ENCODE measurements around the gene KRT78.
"Not testable (repeated sequence)": the region's sequence is repeated elsewhere in the genome, so short reads cannot be mapped to it uniquely, and the experiment has no call there.

KRT78 gene

DNA sequence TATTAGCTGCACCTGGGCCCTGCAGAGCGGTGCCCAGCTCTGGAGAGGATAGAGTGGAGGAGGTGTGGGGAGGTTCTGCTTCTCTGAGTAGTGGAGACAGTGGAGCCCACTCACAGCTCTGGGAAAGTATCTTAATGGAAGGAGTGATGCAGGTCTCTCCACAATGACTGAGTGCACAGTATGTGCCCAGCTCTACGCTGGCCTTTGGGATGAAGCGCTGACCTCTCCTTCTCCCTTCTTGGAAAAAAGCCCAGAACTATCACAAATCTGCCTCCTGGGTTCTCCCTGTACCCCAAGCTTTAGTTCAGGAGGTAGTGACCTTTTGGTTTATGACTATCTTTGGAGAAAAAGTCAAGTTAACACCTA is 52.4 kb downstream of the KRT78 start:
- ATAC-seq (no peak), DNase-seq (no peak)

DNA sequence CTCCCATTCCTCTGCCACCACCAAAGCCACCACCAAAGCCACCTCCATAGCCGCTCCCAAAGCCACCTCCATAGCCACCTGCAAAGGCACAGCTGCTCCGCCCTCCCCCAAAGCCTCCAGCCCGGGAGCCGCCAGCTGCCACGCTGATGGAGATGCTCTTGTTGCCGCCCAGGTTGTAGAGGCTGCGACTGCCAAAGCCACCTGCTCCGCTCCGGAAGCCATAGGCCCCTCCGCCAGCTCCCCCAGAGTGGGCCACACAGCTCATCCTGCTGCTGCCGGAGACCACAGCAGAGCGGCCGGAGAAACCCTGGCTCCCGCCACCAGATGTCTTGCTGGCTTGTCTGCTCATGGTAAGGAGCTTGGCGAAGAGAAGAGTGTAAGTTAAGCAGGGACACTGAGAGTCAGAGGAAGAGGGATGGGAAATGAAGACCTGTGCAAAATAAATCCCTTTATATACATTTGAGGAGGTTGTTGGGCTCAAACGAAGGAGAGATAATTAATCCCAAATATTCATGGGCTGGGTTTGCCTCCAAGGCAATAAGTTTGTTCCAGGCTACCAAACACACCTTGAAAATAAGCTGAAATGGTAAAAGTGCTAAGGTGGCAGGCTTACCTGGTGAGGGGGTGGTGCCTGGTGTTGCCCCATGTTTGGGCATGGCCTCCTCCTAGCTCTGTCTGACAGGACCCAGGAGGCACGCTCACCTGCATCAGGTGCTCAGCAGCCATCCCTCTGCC is 52.9 kb downstream of the KRT78 start, which contains the start of gene KRT3:
Gene KRT3, minus strand, starts transcription at position 424 of the 735 bp plus-strand sequence. Its CDS starts 75 bp downstream, at position 349.
- no peak for DNase-seq
- ATAC-seq = no peak

DNA sequence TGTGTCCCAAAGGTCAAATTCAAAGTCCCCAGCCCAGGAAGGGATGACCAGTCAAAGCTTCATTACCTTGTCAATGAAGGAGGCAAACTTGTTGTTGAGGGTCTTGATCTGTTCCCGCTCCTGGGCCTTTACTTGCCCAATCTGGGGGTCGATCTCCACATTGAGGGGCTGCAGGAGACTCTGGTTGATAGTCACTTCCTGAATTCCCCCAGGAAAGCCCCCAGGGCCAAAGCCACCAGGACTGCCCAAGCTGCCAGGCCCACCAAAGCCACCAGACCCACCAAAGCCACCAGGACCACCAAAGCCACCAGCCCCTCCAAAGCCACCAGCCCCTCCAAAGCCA is 53.5 kb downstream of the KRT78 start:
- ATAC-seq, DNase-seq: not testable (repeated sequence)

DNA sequence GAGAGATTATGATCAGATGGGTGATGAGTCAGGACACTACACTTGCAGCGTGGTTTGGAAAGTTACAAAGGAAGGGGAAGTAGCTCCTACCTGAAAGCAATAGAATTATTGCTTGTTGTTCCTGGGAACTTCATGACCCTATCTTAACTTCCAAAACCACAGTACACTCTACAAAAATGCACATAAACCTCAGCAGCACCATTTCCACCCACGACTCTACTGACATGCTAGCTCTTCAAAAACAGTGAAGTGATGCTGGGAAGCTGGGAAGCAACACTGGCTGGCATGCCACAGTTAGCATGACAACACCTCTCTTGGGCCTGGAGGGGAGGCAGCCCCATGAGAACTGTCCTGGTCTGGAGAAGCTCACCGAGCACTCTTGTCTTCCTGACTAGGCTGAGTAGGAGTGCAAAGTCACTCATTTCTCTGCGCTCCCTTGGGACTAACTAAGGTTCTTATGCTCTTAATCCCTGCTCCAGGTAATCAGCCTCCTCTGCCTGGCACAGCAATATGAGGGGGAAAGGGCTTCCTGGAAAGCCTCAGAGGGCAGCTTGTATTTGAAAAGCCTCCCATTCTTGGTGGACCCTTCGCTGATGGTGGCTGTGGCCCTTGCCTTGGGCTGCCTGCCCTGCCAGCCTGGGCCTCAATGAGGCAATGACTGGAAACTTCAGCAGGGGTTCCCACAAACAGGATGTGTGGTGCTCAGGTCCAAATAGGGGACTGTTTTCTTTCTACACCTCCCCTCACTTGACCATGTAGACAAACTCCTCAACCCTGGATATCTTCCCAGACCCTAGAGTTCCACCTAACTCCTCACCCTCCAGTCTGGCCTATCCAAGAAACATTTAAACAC is 54.1 kb downstream of the KRT78 start:
- ATAC-seq (peak; percentile 25), DNase-seq (no peak)

DNA sequence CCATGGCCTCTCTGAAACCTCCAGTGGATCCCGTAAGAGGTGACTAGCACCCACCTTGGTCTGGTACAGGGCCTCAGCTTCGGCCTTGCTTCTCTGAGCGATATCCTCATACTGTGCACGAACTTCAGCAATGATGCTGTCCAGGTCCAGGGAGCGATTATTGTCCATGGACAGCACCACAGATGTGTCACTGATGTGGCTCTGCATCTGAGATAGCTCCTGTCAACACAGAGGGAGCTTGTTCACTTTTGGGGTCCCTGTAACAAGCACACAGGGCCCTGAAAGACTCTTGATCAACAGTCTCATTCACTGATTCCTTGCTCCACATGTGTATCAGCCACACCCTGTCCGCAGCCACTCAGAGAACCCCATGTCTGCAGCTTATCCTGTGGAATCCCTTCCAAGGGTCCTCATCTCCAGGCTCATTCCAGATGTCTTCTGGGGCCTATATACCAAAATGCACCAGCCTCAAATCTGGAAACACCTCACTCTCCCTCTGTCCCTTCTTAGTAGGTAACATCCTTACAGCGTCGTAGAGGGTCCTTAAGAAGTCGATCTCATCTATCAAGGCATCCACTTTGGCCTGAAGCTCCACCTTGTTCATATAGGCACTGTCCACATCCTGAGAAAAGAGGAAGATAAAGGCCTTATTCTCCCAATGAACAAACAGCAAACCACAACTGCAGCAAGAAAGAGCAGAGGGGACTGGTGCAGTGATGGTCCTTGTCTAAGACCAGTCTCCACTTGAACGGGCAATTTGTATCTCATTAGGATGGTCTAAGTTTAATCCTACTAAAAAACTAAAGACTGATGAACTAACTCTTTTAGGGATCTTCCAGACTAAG is 56.4 kb downstream of the KRT78 start:
- no peak for ATAC-seq
- no peak for DNase-seq

DNA sequence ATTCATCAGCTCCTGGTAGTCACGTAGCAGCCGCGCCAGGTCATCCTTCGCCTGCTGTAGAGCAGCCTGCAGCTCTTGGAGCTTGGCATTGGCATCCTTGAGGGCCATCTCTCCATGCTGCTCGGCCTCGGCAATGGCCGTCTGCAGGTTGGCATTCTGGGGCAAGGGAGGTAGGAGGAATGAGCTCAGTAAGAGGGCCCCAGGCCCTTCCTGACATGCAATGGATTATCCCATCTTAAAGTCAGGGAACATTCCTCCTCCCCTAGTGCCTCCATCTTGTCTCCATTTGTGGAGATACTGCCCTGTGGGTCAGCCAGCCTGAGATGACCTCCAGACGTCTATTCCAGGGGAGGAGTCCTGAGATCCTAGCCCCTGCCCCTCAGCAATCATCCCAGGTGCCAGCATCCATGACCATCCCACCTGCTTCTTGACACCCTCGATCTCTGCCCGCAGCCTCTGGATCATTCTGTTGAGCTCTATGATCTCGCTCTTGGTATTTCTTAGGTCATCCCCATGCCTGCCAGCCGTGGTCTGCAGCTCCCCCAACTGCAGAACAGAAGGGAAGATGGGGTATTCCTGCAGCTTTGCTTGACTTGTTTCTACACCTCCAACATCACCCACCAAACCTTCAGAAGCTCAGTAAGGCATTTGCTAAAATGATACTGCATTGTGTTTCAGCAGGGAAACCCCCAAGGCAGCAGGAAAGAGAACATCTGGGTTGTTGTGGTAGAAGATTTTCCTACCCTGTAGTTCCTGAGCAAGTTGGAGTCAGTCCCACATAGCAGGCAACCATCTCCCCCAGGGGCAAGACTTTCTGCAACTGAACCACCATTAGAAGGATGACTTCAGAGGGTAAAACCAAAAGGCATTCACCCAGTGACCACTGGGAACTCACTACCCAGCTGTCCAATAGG is 57.3 kb downstream of the KRT78 start:
- peak; percentile 53 for ATAC-seq
- no peak for DNase-seq

DNA sequence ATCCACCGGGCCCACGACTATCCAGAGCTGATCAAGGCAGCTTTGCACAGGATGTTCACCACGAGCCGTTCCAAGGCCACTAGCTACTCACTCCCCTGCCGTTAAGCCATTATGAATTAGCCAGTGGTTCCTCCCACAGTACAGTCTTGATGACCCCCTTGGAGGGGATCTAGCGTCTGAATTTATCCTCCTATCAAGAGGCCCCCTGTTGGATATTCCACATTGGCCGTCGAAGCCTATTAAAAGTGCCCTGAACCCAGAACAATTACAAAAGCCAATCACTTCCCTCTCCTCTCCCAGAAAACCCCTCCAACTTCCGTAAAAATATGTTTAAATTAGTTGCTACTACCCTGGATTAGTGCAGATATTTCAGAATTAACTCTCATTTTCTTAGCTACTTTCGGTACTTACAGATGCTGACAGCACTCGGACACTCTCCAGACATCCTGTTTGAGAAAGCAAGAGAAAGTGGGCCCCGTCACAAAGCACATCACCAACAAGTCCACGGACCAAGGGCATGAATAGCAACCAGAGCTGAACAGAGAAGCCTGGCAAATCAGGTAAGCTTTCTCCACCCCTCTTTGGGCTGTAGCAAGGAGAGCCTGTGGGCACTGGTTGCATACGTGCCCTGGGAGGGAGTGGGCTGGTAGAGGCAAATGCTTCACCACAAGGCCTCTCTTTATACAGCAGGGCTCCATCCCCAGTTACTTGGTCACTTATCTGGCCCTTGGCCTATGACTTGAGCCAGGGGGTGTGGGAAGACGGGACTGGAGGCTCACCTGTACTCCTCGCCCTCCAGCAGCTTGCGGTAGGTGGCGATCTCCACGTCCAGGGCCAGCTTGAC is 58.1 kb downstream of the KRT78 start:
- ATAC-seq = no peak
- DNase-seq = no peak

DNA sequence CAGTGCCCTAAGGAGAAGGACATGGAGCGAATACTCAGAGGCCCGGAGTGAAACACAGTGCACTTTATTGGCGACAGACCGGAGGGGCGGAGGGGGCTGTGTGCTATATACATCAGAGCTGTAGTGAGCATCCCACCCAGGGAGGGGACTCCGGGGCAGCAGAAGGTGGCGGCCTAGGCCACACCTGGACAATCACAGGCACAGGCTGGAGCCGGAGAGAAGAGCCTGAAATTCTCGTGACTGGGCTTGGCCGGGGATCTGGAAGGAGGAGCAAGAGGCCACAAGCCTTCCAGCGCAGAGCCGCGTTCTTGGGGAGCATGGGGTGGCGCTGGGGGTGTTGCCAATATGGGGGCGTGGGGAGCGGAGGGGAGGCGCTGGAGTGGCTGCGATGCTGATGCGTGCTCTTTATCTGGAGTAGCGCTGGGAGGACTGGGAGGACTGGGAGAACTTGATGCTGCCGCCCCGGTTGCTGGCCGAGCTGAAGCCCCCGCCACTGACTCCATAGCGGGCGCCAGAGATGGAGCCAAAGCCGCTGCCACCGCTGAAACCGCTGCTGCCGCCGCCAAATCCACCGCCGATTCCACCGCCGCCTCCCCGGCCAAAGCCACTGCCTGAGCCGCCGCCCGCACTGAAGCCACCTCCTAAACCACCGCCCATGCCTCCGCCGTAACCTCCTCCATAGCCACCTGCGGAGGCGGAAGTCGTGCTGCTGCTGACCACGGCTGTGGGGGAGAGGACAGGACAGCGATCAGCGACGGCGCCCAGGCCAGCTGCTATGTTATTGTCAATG is 59.0 kb downstream of the KRT78 start:
- DNase-seq (peak; percentile 16), ATAC-seq (no peak)

DNA sequence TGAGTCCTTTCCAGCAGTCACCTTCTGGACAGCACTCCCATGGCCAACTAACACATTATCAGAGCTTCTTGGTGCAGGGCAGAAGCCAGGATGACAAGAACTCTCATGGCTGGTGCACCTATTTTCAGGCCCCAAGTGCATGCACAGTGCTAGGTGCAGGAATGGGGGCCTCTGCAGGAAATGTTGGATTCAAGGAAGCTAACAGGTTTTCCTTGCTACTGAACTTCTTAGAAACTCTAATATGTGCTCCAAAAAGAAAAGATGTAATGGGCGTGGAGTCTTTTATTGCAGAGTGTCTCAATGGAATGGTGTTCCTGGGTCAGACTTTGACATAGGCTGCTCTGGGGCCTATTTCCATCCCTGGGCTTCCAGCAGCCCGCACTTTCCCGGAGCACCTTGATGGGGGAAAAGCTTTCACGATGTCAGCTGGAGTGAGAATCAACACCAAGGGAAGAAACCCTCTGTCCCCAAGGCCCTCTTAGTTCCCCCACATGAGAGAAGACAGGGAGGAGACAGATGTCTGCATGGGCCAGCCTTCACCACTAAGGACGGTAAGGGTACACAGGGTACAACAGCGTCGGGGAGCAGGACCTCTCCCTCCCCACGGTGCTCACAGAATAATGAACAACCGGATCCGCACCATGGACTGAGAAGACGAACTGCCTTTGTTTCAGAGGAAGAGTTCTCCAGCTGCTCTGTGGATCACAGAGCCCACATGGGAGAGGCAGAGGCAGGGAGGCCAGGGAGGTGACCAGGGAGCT is 59.7 kb downstream of the KRT78 start:
- DNase-seq (no peak), ATAC-seq (no peak)

DNA sequence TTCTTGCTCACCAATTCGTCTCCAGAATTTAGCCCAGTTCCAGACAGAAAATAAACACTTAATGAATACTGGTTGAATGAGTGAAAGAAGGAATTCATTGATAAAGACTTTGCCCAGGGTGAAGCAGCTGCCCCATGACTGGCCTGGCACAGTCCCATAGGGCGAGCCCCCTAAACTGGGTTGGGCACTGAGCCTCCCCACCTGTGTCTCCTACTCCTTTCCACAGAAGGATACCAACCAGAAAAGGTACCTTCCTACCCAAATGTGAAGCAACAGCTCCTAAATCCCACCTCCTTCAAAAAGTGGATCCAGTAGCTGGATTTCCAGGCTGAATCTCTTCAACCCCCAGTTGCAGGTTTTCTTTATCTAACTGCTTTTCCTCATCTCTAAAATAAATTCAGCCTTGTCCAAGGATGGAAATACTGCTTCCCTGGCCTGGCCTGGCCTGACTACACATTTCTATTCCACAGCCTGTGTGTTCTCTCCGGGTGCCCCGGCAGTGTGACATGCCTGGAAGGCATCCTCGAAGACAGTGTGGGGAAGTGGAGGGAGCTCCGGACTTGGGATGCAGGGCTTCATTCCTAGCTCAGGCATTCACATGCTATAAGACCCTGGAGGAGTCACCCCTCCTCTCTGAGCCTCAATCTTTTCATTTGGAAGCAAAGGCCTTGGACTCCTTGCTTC is 60.5 kb downstream of the KRT78 start:
- ATAC-seq (no peak), DNase-seq (no peak)
